ENCODE data around the gene NR2E1. TPM values are rescaled to one million over a fixed set of nuclear protein-coding genes. Genes with fewer than 3 reads are reported as not detected.
A peak's percentile ranks its signal among the peaks of the same experiment; 100 is the strongest.

NR2E1 gene
- total and polyA plus RNA-seq, 2 experiments from 2014 or later: not detected

GRCh38 chr6:108157981-108158525 lies 7.8 kb upstream of the NR2E1 start:
- Histone ChIP-seq H3K4me2 (peak overlapping the region; percentile 76), H3K36me3 (ENCODE audit: insufficient read depth) (no peaks in the 10 kb centered on the region), H3K4me3 (peak overlapping the region; percentile 46; the same call in 1 of the 2 replicates), H3K79me2 (replicated peaks; ENCODE audit: insufficient read depth) (no peaks in the 10 kb centered on the region), H3K27me3 (ENCODE audit: insufficient read depth) (peaks cover 100% of the 10 kb centered on the region), H3K27ac (ENCODE audit: low read depth) (no peak overlapping the region), H4K20me1 (replicated peaks; ENCODE audit: insufficient read depth) (peaks cover 31% of the 10 kb centered on the region), H3F3A (replicated peaks; ENCODE audit: low read depth) (peaks cover 53% of the 10 kb centered on the region), H3K9me2 (ENCODE audit: insufficient read depth) (no peaks in the 10 kb centered on the region), H3K4me1 (ENCODE audit: insufficient read depth) (peaks cover 35% of the 10 kb centered on the region), H2AFZ (no peak overlapping the region)
- peak overlapping the region; percentile 58 for H3K4me3 Mint-ChIP-seq
- TF ChIP-seq EZH2phosphoT487 (IDR thresholded peaks at IDR 0.05; ENCODE audit: unreplicated experiment) (peak; percentile 20), EZH2 (IDR thresholded peaks at IDR 0.05; ENCODE audit: low read depth, unreplicated experiment) (no peak)
- no peaks in the 10 kb centered on the region for H3K36me3 Mint-ChIP-seq (ENCODE audit: low read depth)
- ATAC-seq (peak; percentile 21), DNase-seq (ENCODE audit: low spot score) (peak; percentile 78)
- H3K4me1 Mint-ChIP-seq: peaks cover 26% of the 10 kb centered on the region
- H3K9me3 Mint-ChIP-seq: peaks cover 4% of the 10 kb centered on the region; the same call in 2 of the 3 replicates
- peaks cover 92% of the 10 kb centered on the region for H3K27me3 Mint-ChIP-seq (ENCODE audit: insufficient read depth, low read depth, poor library complexity)
- H3K27ac Mint-ChIP-seq: no peak overlapping the region

GRCh38 chr6:108159981-108160380 lies 5.8 kb upstream of the NR2E1 start:
- DNase-seq (ENCODE audit: low spot score) (peak; percentile 67), ATAC-seq (no peak)
- no peak overlapping the region for H3K4me3 Mint-ChIP-seq
- Histone ChIP-seq H2AFZ (no peak overlapping the region), H3K4me3 (no peak overlapping the region), H3F3A (replicated peaks; ENCODE audit: low read depth) (peaks cover 69% of the 10 kb centered on the region), H3K36me3 (ENCODE audit: insufficient read depth) (no peaks in the 10 kb centered on the region), H3K4me1 (ENCODE audit: insufficient read depth) (peaks cover 51% of the 10 kb centered on the region), H3K27me3 (ENCODE audit: insufficient read depth) (peaks cover 100% of the 10 kb centered on the region), H3K9me2 (ENCODE audit: insufficient read depth) (no peaks in the 10 kb centered on the region), H3K79me2 (replicated peaks; ENCODE audit: insufficient read depth) (no peaks in the 10 kb centered on the region), H3K27ac (ENCODE audit: low read depth) (no peak overlapping the region), H3K4me2 (no peak overlapping the region), H4K20me1 (replicated peaks; ENCODE audit: insufficient read depth) (peaks cover 26% of the 10 kb centered on the region)
- TF ChIP-seq ZNF462 (CRISPR knock-in tag; IDR thresholded peaks at IDR 0.05) (no peak), CTCF (conservative IDR thresholded peaks at IDR 0.05; ENCODE audit: low read depth in 2 of 2) (no peak), ETS1 (IDR thresholded peaks at IDR 0.05) (no peak), EZH2phosphoT487 (IDR thresholded peaks at IDR 0.05; ENCODE audit: unreplicated experiment) (no peak), REST (IDR thresholded peaks at IDR 0.05; ENCODE audit: unreplicated experiment) (no peak), EZH2 (IDR thresholded peaks at IDR 0.05; ENCODE audit: low read depth, unreplicated experiment) (peak; percentile 42)
- H3K9me3 Mint-ChIP-seq: peaks cover 7% of the 10 kb centered on the region; the same call in 2 of the 3 replicates
- H3K36me3 Mint-ChIP-seq (ENCODE audit: low read depth): no peaks in the 10 kb centered on the region
- peaks cover 99% of the 10 kb centered on the region for H3K27me3 Mint-ChIP-seq (ENCODE audit: insufficient read depth, low read depth, poor library complexity)
- H3K27ac Mint-ChIP-seq: no peak overlapping the region
- H3K4me1 Mint-ChIP-seq: peaks cover 40% of the 10 kb centered on the region
